Purkinje cell (primary cell): Measurements from ENCODE around the gene ZNF48. TPM values are rescaled to one million over a fixed set of nuclear protein-coding genes. Genes with fewer than 3 reads are reported as not detected.

Experiments
- polyA plus RNA-seq: library from polyadenylated mRNA; unstranded; fragments of >200 nt; fragmentation: Nextera tagmentation; gene quantifications from 2 replicates; pipeline ENCODE4 v1.2.1, GENCODE V29; 2014

Gene ZNF48
- polyA plus RNA-seq: 1.3 and 1.6 TPM in 2 replicates

GRCh38 chr16:30395155-30395991 is at the start of gene ZNF48:
Gene ZNF48, plus strand, starts transcription at chr16:30395420. Its CDS starts 375 bp downstream, at chr16:30395795.

GRCh38 chr16:30355144-30355953 is 39.9 kb upstream of the ZNF48 start, which contains the start of gene CD2BP2:
Gene CD2BP2, minus strand, starts transcription at chr16:30355308. Its CDS starts 627 bp downstream, at chr16:30354681.

GRCh38 chr16:30370456-30371247 is 24.6 kb upstream of the ZNF48 start, which contains the start of gene TBC1D10B:
Gene TBC1D10B, minus strand, starts transcription at chr16:30370494. Its CDS starts 311 bp downstream, at chr16:30370183.

GRCh38 chr16:30374538-30374937 is 20.7 kb upstream of the ZNF48 start, which contains the start of gene MYL11:
Gene MYL11, plus strand, starts transcription at chr16:30374802. Its CDS starts 56 bp downstream, at chr16:30374858.

GRCh38 chr16:30382111-30382881 is 12.9 kb upstream of the ZNF48 start, which contains the start of gene SEPTIN1:
Gene SEPTIN1, minus strand, starts transcription at chr16:30382561. Its CDS starts 19 bp downstream, at chr16:30382542.

GRCh38 chr16:30407102-30407803 is 12.0 kb downstream of the ZNF48 start, which contains the start of gene ZNF771:
Gene ZNF771, plus strand, starts transcription at chr16:30407606. Its CDS starts 448 bp downstream, at chr16:30408054.

GRCh38 chr16:30429678-30430427 is 34.6 kb downstream of the ZNF48 start, which contains the start of gene DCTPP1:
Gene DCTPP1, minus strand, starts transcription at chr16:30430030. Its CDS starts 50 bp downstream, at chr16:30429980.

GRCh38 chr16:30445408-30446202 is 50.4 kb downstream of the ZNF48 start, which contains the start of gene SEPHS2:
Gene SEPHS2, minus strand, starts transcription at chr16:30445874. Its CDS starts 147 bp downstream, at chr16:30445727.

Other genes starting within 250 kb of the ZNF48 start
- 2.8 TPM in 1 of 2 replicates, not detected in the other for gene CORO1A, start 211.8 kb upstream of the ZNF48 start, polyA plus RNA-seq
- 114 and 166 TPM in 2 replicates for gene BOLA2B, start 201.8 kb upstream of the ZNF48 start, polyA plus RNA-seq
- gene SLX1A, start 201.5 kb upstream of the ZNF48 start, polyA plus RNA-seq: 2.6 and 5.8 TPM in 2 replicates
- 19.6 and 21.3 TPM in 2 replicates for gene SULT1A3, start 196.2 kb upstream of the ZNF48 start, polyA plus RNA-seq
- 0.17 and 0.21 TPM in 2 replicates for gene NPIPB13, start 146.9 kb upstream of the ZNF48 start, polyA plus RNA-seq
- 8.0 and 11.0 TPM in 2 replicates for gene CD2BP2, start 40.1 kb upstream of the ZNF48 start, polyA plus RNA-seq
- 4.2 and 5.3 TPM in 2 replicates for gene TBC1D10B, start 24.9 kb upstream of the ZNF48 start, polyA plus RNA-seq
- gene MYL11, start 20.6 kb upstream of the ZNF48 start, polyA plus RNA-seq: not detected in 2 replicates
- gene SEPTIN1, start 12.9 kb upstream of the ZNF48 start, polyA plus RNA-seq: not detected in 2 replicates
- 3.1 and 3.9 TPM in 2 replicates for gene ZNF771, start 12.2 kb downstream of the ZNF48 start, polyA plus RNA-seq
- 14.3 and 19.1 TPM in 2 replicates for gene DCTPP1, start 34.6 kb downstream of the ZNF48 start, polyA plus RNA-seq
- 24.3 and 24.4 TPM in 2 replicates for gene SEPHS2, start 50.5 kb downstream of the ZNF48 start, polyA plus RNA-seq
- gene ITGAL, start 77.3 kb downstream of the ZNF48 start, polyA plus RNA-seq: not detected in 2 replicates
- 0.38 TPM in 1 of 2 replicates, not detected in the other for gene ZNF768, start 131.1 kb downstream of the ZNF48 start, polyA plus RNA-seq
- 0.42 and 1.1 TPM in 2 replicates for gene ZNF747, start 139.4 kb downstream of the ZNF48 start, polyA plus RNA-seq
- gene ZNF764, start 163.0 kb downstream of the ZNF48 start, polyA plus RNA-seq: 0.20 and 0.67 TPM in 2 replicates
- gene ZNF688, start 176.3 kb downstream of the ZNF48 start, polyA plus RNA-seq: 1.0 and 1.2 TPM in 2 replicates
- gene ZNF785, start 190.3 kb downstream of the ZNF48 start, polyA plus RNA-seq: 0.36 and 1.1 TPM in 2 replicates
- 0.94 and 1.2 TPM in 2 replicates for gene ZNF689, start 215.0 kb downstream of the ZNF48 start, polyA plus RNA-seq